ENCODE results near the gene TMEM235.

Gene TMEM235

DNA sequence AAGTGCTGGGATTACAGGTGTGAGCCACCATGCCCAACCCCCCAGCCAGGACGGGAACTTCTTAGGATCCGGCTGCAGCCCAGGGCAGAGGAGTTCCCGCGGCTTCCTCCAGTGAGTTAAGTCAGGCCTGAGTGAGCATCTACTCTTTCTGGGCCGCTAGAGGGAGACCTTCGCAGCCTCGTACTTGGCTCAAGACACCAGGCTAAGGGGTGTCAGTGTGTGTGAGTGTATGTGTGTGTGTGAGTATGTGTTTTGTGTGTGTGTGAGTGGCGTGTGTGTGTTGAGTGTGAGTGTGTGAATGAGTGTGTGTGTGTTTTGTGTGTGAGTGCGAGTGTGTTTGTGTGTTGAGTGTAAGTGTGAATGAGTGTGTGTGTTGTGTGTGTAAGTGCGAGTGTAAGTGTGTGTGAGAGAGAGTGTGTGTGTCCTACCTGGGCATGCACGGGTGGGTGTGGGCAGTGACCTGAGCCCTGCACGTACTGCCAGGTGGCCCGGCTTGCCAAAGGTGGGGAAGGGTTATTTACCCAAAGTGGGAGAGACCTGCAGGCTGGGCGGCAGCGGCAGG lies 58.5 kb downstream of the TMEM235 start (continued):
- TF ChIP-seq, protein P1, sequence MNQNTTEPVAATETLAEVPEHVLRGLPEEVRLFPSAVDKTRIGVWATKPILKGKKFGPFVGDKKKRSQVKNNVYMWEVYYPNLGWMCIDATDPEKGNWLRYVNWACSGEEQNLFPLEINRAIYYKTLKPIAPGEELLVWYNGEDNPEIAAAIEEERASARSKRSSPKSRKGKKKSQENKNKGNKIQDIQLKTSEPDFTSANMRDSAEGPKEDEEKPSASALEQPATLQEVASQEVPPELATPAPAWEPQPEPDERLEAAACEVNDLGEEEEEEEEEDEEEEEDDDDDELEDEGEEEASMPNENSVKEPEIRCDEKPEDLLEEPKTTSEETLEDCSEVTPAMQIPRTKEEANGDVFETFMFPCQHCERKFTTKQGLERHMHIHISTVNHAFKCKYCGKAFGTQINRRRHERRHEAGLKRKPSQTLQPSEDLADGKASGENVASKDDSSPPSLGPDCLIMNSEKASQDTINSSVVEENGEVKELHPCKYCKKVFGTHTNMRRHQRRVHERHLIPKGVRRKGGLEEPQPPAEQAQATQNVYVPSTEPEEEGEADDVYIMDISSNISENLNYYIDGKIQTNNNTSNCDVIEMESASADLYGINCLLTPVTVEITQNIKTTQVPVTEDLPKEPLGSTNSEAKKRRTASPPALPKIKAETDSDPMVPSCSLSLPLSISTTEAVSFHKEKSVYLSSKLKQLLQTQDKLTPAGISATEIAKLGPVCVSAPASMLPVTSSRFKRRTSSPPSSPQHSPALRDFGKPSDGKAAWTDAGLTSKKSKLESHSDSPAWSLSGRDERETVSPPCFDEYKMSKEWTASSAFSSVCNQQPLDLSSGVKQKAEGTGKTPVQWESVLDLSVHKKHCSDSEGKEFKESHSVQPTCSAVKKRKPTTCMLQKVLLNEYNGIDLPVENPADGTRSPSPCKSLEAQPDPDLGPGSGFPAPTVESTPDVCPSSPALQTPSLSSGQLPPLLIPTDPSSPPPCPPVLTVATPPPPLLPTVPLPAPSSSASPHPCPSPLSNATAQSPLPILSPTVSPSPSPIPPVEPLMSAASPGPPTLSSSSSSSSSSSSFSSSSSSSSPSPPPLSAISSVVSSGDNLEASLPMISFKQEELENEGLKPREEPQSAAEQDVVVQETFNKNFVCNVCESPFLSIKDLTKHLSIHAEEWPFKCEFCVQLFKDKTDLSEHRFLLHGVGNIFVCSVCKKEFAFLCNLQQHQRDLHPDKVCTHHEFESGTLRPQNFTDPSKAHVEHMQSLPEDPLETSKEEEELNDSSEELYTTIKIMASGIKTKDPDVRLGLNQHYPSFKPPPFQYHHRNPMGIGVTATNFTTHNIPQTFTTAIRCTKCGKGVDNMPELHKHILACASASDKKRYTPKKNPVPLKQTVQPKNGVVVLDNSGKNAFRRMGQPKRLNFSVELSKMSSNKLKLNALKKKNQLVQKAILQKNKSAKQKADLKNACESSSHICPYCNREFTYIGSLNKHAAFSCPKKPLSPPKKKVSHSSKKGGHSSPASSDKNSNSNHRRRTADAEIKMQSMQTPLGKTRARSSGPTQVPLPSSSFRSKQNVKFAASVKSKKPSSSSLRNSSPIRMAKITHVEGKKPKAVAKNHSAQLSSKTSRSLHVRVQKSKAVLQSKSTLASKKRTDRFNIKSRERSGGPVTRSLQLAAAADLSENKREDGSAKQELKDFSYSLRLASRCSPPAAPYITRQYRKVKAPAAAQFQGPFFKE (tag by site-specific recombination; IDR thresholded peaks at IDR 0.05; ENCODE audit: borderline replicate concordance), result no peak
- TF ChIP-seq, protein P2, sequence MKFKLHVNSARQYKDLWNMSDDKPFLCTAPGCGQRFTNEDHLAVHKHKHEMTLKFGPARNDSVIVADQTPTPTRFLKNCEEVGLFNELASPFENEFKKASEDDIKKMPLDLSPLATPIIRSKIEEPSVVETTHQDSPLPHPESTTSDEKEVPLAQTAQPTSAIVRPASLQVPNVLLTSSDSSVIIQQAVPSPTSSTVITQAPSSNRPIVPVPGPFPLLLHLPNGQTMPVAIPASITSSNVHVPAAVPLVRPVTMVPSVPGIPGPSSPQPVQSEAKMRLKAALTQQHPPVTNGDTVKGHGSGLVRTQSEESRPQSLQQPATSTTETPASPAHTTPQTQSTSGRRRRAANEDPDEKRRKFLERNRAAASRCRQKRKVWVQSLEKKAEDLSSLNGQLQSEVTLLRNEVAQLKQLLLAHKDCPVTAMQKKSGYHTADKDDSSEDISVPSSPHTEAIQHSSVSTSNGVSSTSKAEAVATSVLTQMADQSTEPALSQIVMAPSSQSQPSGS (tag by site-specific recombination; IDR thresholded peaks at IDR 0.05; ENCODE audit: low read depth), result no peak
- no peak; the same call in 1 of the 2 replicates for TF ChIP-seq ZNF16 (tag by site-specific recombination; IDR thresholded peaks at IDR 0.05; ENCODE audit: low read depth)
- peak; percentile 82; the same call in 1 of the 2 replicates for TF ChIP-seq ZNF792 (tag by site-specific recombination; IDR thresholded peaks at IDR 0.05)
- TF ChIP-seq FEZF1 (tag by site-specific recombination; IDR thresholded peaks at IDR 0.05), result 0 out of 2 replicates have a peak, but pooled peaks have one; percentile 4
- TF ChIP-seq, protein P3, sequence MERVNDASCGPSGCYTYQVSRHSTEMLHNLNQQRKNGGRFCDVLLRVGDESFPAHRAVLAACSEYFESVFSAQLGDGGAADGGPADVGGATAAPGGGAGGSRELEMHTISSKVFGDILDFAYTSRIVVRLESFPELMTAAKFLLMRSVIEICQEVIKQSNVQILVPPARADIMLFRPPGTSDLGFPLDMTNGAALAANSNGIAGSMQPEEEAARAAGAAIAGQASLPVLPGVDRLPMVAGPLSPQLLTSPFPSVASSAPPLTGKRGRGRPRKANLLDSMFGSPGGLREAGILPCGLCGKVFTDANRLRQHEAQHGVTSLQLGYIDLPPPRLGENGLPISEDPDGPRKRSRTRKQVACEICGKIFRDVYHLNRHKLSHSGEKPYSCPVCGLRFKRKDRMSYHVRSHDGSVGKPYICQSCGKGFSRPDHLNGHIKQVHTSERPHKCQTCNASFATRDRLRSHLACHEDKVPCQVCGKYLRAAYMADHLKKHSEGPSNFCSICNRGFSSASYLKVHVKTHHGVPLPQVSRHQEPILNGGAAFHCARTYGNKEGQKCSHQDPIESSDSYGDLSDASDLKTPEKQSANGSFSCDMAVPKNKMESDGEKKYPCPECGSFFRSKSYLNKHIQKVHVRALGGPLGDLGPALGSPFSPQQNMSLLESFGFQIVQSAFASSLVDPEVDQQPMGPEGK (tag by site-specific recombination; IDR thresholded peaks at IDR 0.05), result peak; percentile 61; the same call in 1 of the 2 replicates
- TF ChIP-seq, protein P4, sequence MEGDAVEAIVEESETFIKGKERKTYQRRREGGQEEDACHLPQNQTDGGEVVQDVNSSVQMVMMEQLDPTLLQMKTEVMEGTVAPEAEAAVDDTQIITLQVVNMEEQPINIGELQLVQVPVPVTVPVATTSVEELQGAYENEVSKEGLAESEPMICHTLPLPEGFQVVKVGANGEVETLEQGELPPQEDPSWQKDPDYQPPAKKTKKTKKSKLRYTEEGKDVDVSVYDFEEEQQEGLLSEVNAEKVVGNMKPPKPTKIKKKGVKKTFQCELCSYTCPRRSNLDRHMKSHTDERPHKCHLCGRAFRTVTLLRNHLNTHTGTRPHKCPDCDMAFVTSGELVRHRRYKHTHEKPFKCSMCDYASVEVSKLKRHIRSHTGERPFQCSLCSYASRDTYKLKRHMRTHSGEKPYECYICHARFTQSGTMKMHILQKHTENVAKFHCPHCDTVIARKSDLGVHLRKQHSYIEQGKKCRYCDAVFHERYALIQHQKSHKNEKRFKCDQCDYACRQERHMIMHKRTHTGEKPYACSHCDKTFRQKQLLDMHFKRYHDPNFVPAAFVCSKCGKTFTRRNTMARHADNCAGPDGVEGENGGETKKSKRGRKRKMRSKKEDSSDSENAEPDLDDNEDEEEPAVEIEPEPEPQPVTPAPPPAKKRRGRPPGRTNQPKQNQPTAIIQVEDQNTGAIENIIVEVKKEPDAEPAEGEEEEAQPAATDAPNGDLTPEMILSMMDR (tag by site-specific recombination; IDR thresholded peaks at IDR 0.05), result peak; percentile 98
- TF ChIP-seq ZNF670 (tag by site-specific recombination; IDR thresholded peaks at IDR 0.05; ENCODE audit: low read depth), result no peak
- TF ChIP-seq, protein P5, sequence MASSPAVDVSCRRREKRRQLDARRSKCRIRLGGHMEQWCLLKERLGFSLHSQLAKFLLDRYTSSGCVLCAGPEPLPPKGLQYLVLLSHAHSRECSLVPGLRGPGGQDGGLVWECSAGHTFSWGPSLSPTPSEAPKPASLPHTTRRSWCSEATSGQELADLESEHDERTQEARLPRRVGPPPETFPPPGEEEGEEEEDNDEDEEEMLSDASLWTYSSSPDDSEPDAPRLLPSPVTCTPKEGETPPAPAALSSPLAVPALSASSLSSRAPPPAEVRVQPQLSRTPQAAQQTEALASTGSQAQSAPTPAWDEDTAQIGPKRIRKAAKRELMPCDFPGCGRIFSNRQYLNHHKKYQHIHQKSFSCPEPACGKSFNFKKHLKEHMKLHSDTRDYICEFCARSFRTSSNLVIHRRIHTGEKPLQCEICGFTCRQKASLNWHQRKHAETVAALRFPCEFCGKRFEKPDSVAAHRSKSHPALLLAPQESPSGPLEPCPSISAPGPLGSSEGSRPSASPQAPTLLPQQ (tag by site-specific recombination; IDR thresholded peaks at IDR 0.05), result no peak
- no peak for TF ChIP-seq ZNF248 (tag by site-specific recombination; IDR thresholded peaks at IDR 0.05)
- TF ChIP-seq ZNF37A (tag by site-specific recombination; IDR thresholded peaks at IDR 0.05), result no peak
- TF ChIP-seq, protein P6, sequence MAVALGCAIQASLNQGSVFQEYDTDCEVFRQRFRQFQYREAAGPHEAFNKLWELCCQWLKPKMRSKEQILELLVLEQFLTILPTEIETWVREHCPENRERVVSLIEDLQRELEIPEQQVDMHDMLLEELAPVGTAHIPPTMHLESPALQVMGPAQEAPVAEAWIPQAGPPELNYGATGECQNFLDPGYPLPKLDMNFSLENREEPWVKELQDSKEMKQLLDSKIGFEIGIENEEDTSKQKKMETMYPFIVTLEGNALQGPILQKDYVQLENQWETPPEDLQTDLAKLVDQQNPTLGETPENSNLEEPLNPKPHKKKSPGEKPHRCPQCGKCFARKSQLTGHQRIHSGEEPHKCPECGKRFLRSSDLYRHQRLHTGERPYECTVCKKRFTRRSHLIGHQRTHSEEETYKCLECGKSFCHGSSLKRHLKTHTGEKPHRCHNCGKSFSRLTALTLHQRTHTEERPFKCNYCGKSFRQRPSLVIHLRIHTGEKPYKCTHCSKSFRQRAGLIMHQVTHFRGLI (tag by site-specific recombination; IDR thresholded peaks at IDR 0.05), result no peak
- TF ChIP-seq OVOL3 (tag by site-specific recombination; IDR thresholded peaks at IDR 0.05), result no peak
- no peak for TF ChIP-seq MZF1 (tag by site-specific recombination; IDR thresholded peaks at IDR 0.05; ENCODE audit: borderline replicate concordance)
- TF ChIP-seq, protein P7, sequence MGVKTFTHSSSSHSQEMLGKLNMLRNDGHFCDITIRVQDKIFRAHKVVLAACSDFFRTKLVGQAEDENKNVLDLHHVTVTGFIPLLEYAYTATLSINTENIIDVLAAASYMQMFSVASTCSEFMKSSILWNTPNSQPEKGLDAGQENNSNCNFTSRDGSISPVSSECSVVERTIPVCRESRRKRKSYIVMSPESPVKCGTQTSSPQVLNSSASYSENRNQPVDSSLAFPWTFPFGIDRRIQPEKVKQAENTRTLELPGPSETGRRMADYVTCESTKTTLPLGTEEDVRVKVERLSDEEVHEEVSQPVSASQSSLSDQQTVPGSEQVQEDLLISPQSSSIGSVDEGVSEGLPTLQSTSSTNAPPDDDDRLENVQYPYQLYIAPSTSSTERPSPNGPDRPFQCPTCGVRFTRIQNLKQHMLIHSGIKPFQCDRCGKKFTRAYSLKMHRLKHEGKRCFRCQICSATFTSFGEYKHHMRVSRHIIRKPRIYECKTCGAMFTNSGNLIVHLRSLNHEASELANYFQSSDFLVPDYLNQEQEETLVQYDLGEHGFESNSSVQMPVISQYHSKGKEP (tag by site-specific recombination; IDR thresholded peaks at IDR 0.05), result no peak
- no peak for TF ChIP-seq ZNF621 (tag by site-specific recombination; IDR thresholded peaks at IDR 0.05)
- TF ChIP-seq YY2 (tag by site-specific recombination; IDR thresholded peaks at IDR 0.05), result peak; percentile 74
- 0 out of 2 replicates have a peak, but pooled peaks have one; percentile 30 for TF ChIP-seq ZIC2 (tag by site-specific recombination; IDR thresholded peaks at IDR 0.05)
- no peak; the same call in 1 of the 2 replicates for TF ChIP-seq OSR2 (tag by site-specific recombination; IDR thresholded peaks at IDR 0.05)
- no peak for TF ChIP-seq WT1 (tag by site-specific recombination; IDR thresholded peaks at IDR 0.05)

Measured in HEK293 (cell line).